Measurements from ENCODE around the gene RCOR2. TPM values are rescaled to one million over a fixed set of nuclear protein-coding genes. Genes with fewer than 3 reads are reported as not detected.
A peak's percentile ranks its signal among the peaks of the same experiment; 100 is the strongest.

RCOR2 gene
- total RNA-seq, 1 donor, result 2.9 TPM

DNA sequence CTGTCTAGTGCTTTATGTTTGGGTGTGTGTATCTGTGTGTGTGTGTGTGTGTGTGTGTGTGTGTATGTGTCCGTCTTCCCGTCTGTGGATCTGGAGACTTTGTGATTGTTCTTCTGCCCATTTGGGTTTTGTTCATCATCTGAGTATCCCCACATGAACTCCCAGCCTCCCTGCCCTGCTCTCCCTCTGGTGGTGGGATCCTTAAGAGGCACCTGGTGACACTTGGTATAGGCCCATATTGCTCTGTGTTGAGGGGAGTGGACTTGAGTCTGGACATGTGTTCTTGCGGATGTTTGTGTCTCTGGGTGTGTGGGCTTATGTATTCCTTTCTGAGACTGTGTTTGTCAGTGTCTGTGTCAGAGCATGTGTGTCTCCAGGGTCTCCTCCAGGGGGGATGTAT lies 15.3 kb downstream of the RCOR2 start:
- peak; percentile 23 for DNase-seq (ENCODE audit: low read depth)
- TF ChIP-seq, protein P1, sequence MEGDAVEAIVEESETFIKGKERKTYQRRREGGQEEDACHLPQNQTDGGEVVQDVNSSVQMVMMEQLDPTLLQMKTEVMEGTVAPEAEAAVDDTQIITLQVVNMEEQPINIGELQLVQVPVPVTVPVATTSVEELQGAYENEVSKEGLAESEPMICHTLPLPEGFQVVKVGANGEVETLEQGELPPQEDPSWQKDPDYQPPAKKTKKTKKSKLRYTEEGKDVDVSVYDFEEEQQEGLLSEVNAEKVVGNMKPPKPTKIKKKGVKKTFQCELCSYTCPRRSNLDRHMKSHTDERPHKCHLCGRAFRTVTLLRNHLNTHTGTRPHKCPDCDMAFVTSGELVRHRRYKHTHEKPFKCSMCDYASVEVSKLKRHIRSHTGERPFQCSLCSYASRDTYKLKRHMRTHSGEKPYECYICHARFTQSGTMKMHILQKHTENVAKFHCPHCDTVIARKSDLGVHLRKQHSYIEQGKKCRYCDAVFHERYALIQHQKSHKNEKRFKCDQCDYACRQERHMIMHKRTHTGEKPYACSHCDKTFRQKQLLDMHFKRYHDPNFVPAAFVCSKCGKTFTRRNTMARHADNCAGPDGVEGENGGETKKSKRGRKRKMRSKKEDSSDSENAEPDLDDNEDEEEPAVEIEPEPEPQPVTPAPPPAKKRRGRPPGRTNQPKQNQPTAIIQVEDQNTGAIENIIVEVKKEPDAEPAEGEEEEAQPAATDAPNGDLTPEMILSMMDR (IDR thresholded peaks at IDR 0.05; ENCODE audit: insufficient read depth, low read length), result peak; percentile 48
- H3K4me3 ChIP-seq (ENCODE audit: low read depth, low read length), result no peak overlapping the region

DNA sequence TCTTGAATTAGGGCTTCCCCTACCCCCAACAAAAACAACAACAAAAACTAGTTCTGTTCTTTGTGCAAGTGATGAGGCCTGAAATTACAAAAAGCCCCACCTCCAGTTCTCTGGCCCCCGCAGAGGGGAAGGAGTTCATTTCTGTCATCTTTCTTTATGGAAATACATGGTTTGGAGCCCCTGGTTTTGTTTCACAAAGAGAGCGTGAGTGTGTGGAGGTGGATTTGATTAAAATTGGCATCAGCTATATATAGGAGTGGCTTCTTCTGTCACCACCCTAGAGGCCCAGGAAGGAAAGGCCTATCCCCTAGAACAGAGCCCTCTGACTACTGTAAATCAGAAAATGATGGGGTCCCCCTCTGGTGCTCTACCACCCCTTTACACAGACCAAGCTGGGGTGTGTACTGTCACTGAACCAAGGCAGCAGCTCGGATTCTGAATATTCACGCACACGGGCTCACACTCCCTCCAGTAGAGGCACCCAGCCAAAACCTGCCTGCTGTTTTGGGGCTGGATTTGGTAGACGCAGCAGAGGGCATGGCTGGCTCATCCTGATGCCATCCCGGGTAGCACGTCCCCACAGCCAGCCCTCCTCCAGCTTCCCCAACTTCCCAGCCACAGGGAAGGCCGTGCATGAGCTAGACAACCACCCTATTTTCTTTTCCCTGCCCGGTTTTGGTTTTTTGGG lies 19.4 kb downstream of the RCOR2 start:
- H3K4me3 ChIP-seq (ENCODE audit: low read depth, low read length), result no peak overlapping the region
- DNase-seq (ENCODE audit: low read depth), result no peak
- TF ChIP-seq, protein P1 (IDR thresholded peaks at IDR 0.05; ENCODE audit: insufficient read depth, low read length), result no peak

DNA sequence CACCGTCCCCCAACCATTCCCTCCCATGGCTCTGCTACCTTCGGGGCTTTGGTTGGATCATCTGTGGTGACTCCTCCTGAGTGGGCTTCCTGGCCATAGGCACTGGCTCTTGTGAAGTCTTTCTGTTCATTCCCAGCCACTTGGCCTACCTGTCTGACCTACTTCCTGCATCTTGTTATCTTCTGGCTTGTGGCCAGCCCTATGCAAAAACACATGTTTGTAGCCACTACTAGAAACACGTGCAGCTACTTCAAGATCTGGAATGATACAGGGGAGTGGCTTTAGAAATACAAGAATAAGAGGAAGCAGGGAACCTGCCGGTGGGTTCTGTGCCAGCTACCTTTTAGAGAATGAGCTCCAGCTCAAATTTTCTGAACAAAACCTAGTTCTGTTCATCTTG lies 20.9 kb downstream of the RCOR2 start:
- H3K4me3 ChIP-seq (ENCODE audit: low read depth, low read length), result no peak overlapping the region
- DNase-seq (ENCODE audit: low read depth), result no peak
- TF ChIP-seq, protein P1 (IDR thresholded peaks at IDR 0.05; ENCODE audit: insufficient read depth, low read length), result no peak

DNA sequence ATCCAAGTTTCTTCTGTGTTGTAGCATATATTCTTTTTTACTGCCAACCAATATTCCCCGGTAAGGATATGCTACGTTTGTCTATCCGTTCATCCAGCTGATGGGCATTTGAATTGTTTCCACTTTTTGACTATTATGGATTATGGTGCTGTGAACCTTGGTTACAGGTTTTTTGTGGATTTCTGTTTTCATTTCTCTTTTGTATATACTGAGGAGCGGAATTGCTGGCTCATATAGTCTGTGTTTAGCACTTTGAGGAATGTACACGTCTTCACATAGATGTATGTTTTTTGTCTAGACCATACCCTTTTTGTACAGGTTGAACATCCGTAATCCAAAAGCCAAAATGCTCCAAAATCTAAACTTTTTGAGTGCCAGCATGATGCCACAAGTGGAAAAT lies 23.6 kb downstream of the RCOR2 start:
- no peak for DNase-seq (ENCODE audit: low read depth)
- TF ChIP-seq, protein P1 (IDR thresholded peaks at IDR 0.05; ENCODE audit: insufficient read depth, low read length), result no peak
- no peak overlapping the region for H3K4me3 ChIP-seq (ENCODE audit: low read depth, low read length)

DNA sequence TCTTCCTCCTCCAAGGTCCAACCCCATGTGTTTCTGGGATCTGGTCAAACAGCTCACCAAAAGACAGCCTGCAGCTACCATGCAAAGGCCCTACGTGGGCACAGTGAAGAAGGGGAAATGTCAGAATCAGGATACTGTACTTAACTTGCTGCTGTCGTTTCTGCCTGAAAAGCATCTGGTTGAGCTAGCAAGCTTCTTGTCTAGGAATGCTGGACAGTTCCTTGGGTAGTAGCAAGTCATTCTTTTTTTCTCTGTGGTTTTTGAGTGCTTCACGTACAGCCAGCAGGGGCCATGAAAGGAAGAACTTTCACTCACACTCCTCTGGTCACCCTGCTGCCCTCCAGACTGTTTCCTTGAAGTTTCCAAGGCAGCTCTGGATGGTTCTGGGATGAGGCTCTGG lies 24.7 kb downstream of the RCOR2 start:
- TF ChIP-seq, protein P1 (IDR thresholded peaks at IDR 0.05; ENCODE audit: insufficient read depth, low read length), result no peak
- no peak overlapping the region for H3K4me3 ChIP-seq (ENCODE audit: low read depth, low read length)
- DNase-seq (ENCODE audit: low read depth), result peak; percentile 27

DNA sequence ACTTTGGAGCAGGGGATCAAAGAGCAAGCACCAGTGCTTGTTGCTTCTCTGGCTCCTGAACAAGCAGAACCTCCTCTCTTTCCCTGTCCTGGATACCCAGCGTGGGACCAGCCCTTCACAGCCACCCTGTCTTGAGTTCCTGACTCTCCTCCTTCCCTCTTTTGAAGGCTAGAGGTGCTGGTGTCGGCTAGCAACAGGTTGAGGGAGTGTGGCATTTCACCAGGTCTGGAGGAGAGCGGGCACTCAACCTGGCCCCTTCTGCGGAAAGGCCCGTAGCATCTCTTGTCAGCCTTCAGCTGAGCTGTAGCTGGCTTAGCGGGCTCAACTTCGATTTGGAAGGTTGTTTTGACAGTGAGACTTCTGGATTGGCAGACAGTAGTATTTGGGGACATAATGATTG lies 26.6 kb downstream of the RCOR2 start:
- H3K4me3 ChIP-seq (ENCODE audit: low read depth, low read length), result no peak overlapping the region
- DNase-seq (ENCODE audit: low read depth), result no peak
- TF ChIP-seq, protein P1 (IDR thresholded peaks at IDR 0.05; ENCODE audit: insufficient read depth, low read length), result no peak

DNA sequence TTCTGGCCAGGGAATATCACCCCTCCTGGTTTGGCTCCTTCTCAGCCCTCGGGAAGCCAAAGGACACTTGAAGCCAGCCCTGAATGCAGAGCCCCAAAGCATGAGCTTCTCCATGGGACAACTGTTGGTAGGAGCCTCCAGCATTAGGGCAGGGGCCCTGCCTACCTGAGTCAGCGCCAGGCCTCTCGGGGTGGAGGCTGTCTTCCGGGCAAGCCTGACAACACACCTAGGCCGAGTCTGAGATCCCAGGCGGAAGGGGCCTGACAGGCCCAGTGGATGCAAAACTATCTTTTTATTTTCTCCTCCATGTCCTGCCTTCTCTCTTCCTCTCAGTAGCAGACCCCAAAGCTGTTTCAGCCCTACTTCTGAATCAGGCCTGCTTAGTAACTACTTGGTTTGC lies 27.6 kb downstream of the RCOR2 start:
- no peak overlapping the region for H3K4me3 ChIP-seq (ENCODE audit: low read depth, low read length)
- DNase-seq (ENCODE audit: low read depth), result no peak
- TF ChIP-seq, protein P1 (IDR thresholded peaks at IDR 0.05; ENCODE audit: insufficient read depth, low read length), result no peak

All from fibroblast of the aortic adventitia (primary cell).